IMR-90 (cell line): ENCODE data around the gene CPEB3. TPM values are rescaled to one million over a fixed set of nuclear protein-coding genes. Genes with fewer than 3 reads are reported as not detected.

Experiments used
- ATAC-seq: fragments of 200-7000 bp; cut with Tn5 transposase; 2 replicates; pipeline ENCODE4 v1.9.1; 2020; ENCODE audit warnings: low read depth, mild to moderate bottlenecking, moderate library complexity
- BruUV-seq: library from RNA; stranded (reverse); fragments of 400-500 nt; replicated peaks from 2 replicates; lab custom pipeline; 2021; lab: Mats Ljungman, UMichigan
- CTCF ChIA-PET: fragments of 300-600 bp; formaldehyde crosslinking; extraction: SDS; loops from one replicate; lab custom pipeline; 2021; ENCODE audit warnings: antibody characterized with exemption; lab: Yijun Ruan, JAX
- POLR2A ChIA-PET: fragments of 300-600 bp; sonication (Branson Sonifier 250); formaldehyde crosslinking; loops from one replicate; lab custom pipeline; 2022; ENCODE audit warnings: antibody characterized with exemption; ENCODE audit not compliant: unreplicated experiment; lab: Charles Lee
- DNase-seq: peaks from one replicate; pipeline ENCODE4 v3.0.0; 2013
- H2AFZ ChIP-seq: replicated peaks from 2 replicates; pipeline ENCODE3; 2013; ENCODE audit warnings: low read length, mild to moderate bottlenecking; ENCODE audit not compliant: poor library complexity
- H2AK5ac ChIP-seq: 2 replicates; pipeline ENCODE4 v1.6.1; 2013; ENCODE audit warnings: low read depth, low read length, inconsistent platforms
- H2AK9ac ChIP-seq: replicated peaks from 2 replicates; pipeline ENCODE3; 2013; ENCODE audit warnings: mild to moderate bottlenecking, low read depth, low read length, moderate library complexity; ENCODE audit not compliant: poor library complexity
- H2BK120ac ChIP-seq: 2 replicates; pipeline ENCODE4 v1.6.1; 2013; ENCODE audit warnings: low read depth, low read length, inconsistent platforms
- H2BK15ac ChIP-seq: 3 replicates; pipeline ENCODE4 v1.6.1; 2013; ENCODE audit warnings: low read depth, low read length, inconsistent platforms
- H2BK20ac ChIP-seq: 2 replicates; pipeline ENCODE4 v1.6.1; 2013; ENCODE audit warnings: low read depth, mild to moderate bottlenecking, inconsistent platforms, low read length, moderate library complexity
- H2BK5ac ChIP-seq: 2 replicates; pipeline ENCODE4 v1.6.1; 2013; ENCODE audit warnings: mild to moderate bottlenecking, low read depth, low read length, inconsistent platforms; ENCODE audit not compliant: poor library complexity, severe bottlenecking
- H3K14ac ChIP-seq: replicated peaks from 2 replicates; pipeline ENCODE4 v1.6.1; 2013; ENCODE audit warnings: low read depth, low read length, inconsistent platforms
- H3K18ac ChIP-seq: 2 replicates; pipeline ENCODE4 v1.6.1; 2013; ENCODE audit warnings: low read depth, low read length, control low read depth
- H3K23ac ChIP-seq: 2 replicates; pipeline ENCODE4 v1.6.1; 2013; ENCODE audit warnings: low read depth, low read length, inconsistent platforms
- H3K27ac ChIP-seq: 2 replicates; pipeline ENCODE4 v1.5.1; 2013; ENCODE audit warnings: mild to moderate bottlenecking, control low read depth, low read length; ENCODE audit not compliant: insufficient read depth
- H3K27me3 ChIP-seq: 2 replicates; pipeline ENCODE4 v1.6.1; 2013; ENCODE audit warnings: low read length; ENCODE audit not compliant: control insufficient read depth, insufficient read depth
- H3K36me3 ChIP-seq: 2 replicates; pipeline ENCODE4 v1.6.1; 2013; ENCODE audit warnings: low read length, mixed read lengths; ENCODE audit not compliant: control insufficient read depth, insufficient read depth
- H3K4ac ChIP-seq: 2 replicates; pipeline ENCODE4 v1.6.1; 2013; ENCODE audit warnings: low read depth, low read length, inconsistent platforms
- H3K4me1 ChIP-seq: 2 replicates; pipeline ENCODE4 v1.6.1; 2013; ENCODE audit warnings: low read length, mixed read lengths; ENCODE audit not compliant: control insufficient read depth, insufficient read depth
- H3K4me2 ChIP-seq: 2 replicates; pipeline ENCODE4 v1.6.1; 2013; ENCODE audit warnings: low read depth, mild to moderate bottlenecking, control low read depth, low read length, moderate library complexity
- H3K4me3 ChIP-seq: 2 replicates; pipeline ENCODE4 v1.5.1; 2013; ENCODE audit warnings: low read depth, mild to moderate bottlenecking, control low read depth, low read length, moderate library complexity; ENCODE audit not compliant: insufficient read depth
- H3K56ac ChIP-seq: 2 replicates; pipeline ENCODE4 v1.6.1; 2013; ENCODE audit warnings: low read length, inconsistent platforms; ENCODE audit not compliant: insufficient read depth; ENCODE audit errors: extremely low read depth
- H3K79me1 ChIP-seq, 2 experiments: 2 replicates each; pipeline ENCODE4 v1.6.1; 2013; ENCODE audit warnings: low read length in 2 of 2, inconsistent platforms in 1 of 2, low read depth in 1 of 2
- H3K9ac ChIP-seq: 2 replicates; pipeline ENCODE4 v1.6.1; 2013; ENCODE audit warnings: low read depth, low read length, control low read depth
- H3K9me1 ChIP-seq: 2 replicates; pipeline ENCODE4 v1.6.1; 2013; ENCODE audit warnings: low read length, inconsistent platforms; ENCODE audit not compliant: insufficient read depth
- H3K9me3 ChIP-seq: 2 replicates; pipeline ENCODE4 v1.6.1; 2013; ENCODE audit warnings: low read length; ENCODE audit not compliant: control insufficient read depth, insufficient read depth
- H4K20me1 ChIP-seq: 2 replicates; pipeline ENCODE4 v1.6.1; 2013; ENCODE audit warnings: low read length, inconsistent platforms; ENCODE audit not compliant: insufficient read depth
- H4K5ac ChIP-seq: 2 replicates; pipeline ENCODE4 v1.6.1; 2013; ENCODE audit warnings: mild to moderate bottlenecking, low read depth, low read length, control low read depth
- H4K8ac ChIP-seq, 2 experiments: 2 replicates each; pipeline ENCODE4 v1.6.1; 2013; ENCODE audit warnings: low read depth in 2 of 2, low read length in 2 of 2, control low read depth in 1 of 2, inconsistent platforms in 1 of 2
- H4K91ac ChIP-seq: 2 replicates; pipeline ENCODE4 v1.6.1; 2013; ENCODE audit warnings: low read depth, low read length, inconsistent platforms; ENCODE audit not compliant: insufficient read depth
- BHLHE40 ChIP-seq: fragments of 150-350 bp; IDR thresholded peaks from 2 replicates; pipeline ENCODE4 v1.6.1; 2016; ENCODE audit warnings: mild to moderate bottlenecking, low read depth, low read length
- CEBPB ChIP-seq: IDR thresholded peaks from 2 replicates; pipeline ENCODE4 v1.6.1; 2012; ENCODE audit warnings: low read depth, low read length, improper control_type of control experiment
- CHD1 ChIP-seq: IDR thresholded peaks from 2 replicates; pipeline ENCODE4 v1.6.1; 2012; ENCODE audit warnings: low read depth, low read length, improper control_type of control experiment
- ELK1 ChIP-seq: fragments of 150-350 bp; IDR thresholded peaks from 2 replicates; pipeline ENCODE4 v1.6.1; 2016; ENCODE audit warnings: low read depth, mild to moderate bottlenecking, low read length, moderate library complexity, borderline replicate concordance
- FOS ChIP-seq: fragments of 150-350 bp; IDR thresholded peaks from 2 replicates; pipeline ENCODE4 v1.6.1; 2016; ENCODE audit warnings: low read depth, low read length
- MAFK ChIP-seq: IDR thresholded peaks from 2 replicates; pipeline ENCODE4 v1.6.1; 2012; ENCODE audit warnings: low read depth, low read length, improper control_type of control experiment
- MAZ ChIP-seq: IDR thresholded peaks from 2 replicates; pipeline ENCODE4 v1.6.1; 2012; ENCODE audit warnings: low read depth, mild to moderate bottlenecking, low read length, improper control_type of control experiment, moderate library complexity, borderline replicate concordance
- MXI1 ChIP-seq: IDR thresholded peaks from 2 replicates; pipeline ENCODE4 v1.6.1; 2012; ENCODE audit warnings: low read depth, mild to moderate bottlenecking, low read length, moderate library complexity, borderline replicate concordance
- NFE2L2 ChIP-seq: fragments of 150-350 bp; IDR thresholded peaks from 2 replicates; pipeline ENCODE4 v1.6.1; 2016; ENCODE audit warnings: low read depth, mild to moderate bottlenecking, low read length
- POLR2A ChIP-seq: IDR thresholded peaks from 2 replicates; pipeline ENCODE4 v1.6.1; 2012; ENCODE audit warnings: mild to moderate bottlenecking, low read depth, low read length
- RAD21 ChIP-seq: IDR thresholded peaks from 2 replicates; pipeline ENCODE4 v1.6.1; 2012; ENCODE audit warnings: low read length, improper control_type of control experiment
- RCOR1 ChIP-seq: IDR thresholded peaks from 2 replicates; pipeline ENCODE4 v1.6.1; 2012; ENCODE audit warnings: mild to moderate bottlenecking, low read length, improper control_type of control experiment; ENCODE audit not compliant: insufficient replicate concordance
- RFX5 ChIP-seq: IDR thresholded peaks from 2 replicates; pipeline ENCODE4 v1.8.0; 2012; ENCODE audit warnings: low read depth, mild to moderate bottlenecking, low read length, moderate library complexity
- SMC3 ChIP-seq: fragments of 150-350 bp; IDR thresholded peaks from 2 replicates; pipeline ENCODE4 v1.6.1; 2016; ENCODE audit warnings: low read depth, mild to moderate bottlenecking, antibody characterized with exemption, low read length, moderate library complexity
- dilution Hi-C: fragments of 300-500 bp; cut with HindIII; formaldehyde crosslinking; loops from one replicate; pipeline ENCODE4 v1.14.3; 2018; ENCODE audit warnings: low sequenced_read_pairs; ENCODE audit not compliant: unreplicated experiment
- in situ Hi-C: fragments of 300-500 bp; cut with MboI; formaldehyde crosslinking; loops from 3 replicates; pipeline ENCODE4 v1.14.3; 2019; ENCODE audit warnings: low sequenced_read_pairs, inconsistent platforms, mixed read lengths
- intact Hi-C: fragments of 100-400 bp; cut with micrococcal nuclease; formaldehyde crosslinking; loops from 2 replicates; pipeline ENCODE4 v1.10.0; 2022
- polyA plus RNA-seq, 3 experiments: library from polyadenylated mRNA; depleted of rRNA; stranded (reverse); fragments of >200 nt; gene quantifications; 2 replicates each; pipeline ENCODE4 v1.2.3, GENCODE V29; 2012; ENCODE audit warnings: low replicate concordance in 1 of 3
- total RNA-seq: library from RNA; depleted of rRNA; stranded (reverse); fragments of >200 nt; gene quantifications from 2 replicates; pipeline ENCODE4 v1.2.3, GENCODE V29; 2012
- TF ChIP-seq, protein P1 (sequence below): conservative IDR thresholded peaks from 2 replicates; pipeline ENCODE4 v1.5.1; 2012; ENCODE audit warnings: mild to moderate bottlenecking, low read depth, low read length, improper control_type of control experiment
- TF ChIP-seq, protein P2 (sequence below): fragments of 150-350 bp; IDR thresholded peaks from 2 replicates; pipeline ENCODE4 v1.6.1; 2017; ENCODE audit warnings: mild to moderate bottlenecking, antibody characterized with exemption, low read length, low read depth

CPEB3 gene
- total and polyA plus RNA-seq, 2 of the 4 experiments (the other 2 are of a cell fraction), result 0.18 to 0.36 TPM

DNA sequence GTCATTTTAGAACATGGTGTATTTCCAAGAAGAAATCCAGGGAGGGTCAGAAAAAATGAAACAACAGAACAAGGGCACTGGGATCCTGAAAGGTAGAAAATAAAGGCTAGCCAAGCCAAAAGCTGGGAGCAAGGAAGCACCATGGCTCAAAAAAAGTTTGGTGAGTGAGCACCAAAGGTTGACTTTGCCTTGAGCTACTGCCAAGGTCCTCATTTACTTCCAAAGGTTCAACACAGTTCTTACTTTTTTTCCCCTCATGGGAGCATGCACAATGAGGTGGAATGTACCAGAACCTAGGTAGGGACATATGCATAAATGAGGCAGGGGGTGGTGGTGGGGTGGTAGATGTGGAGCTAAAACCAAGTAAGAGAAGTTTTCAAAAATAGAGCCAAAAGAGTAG, 182.8 kb downstream of the CPEB3 start:
- no peak overlapping the region for H2AK5ac ChIP-seq
- no peak overlapping the region for H3K4me3 ChIP-seq
- H3K18ac ChIP-seq, result no peak overlapping the region
- H3K4me1 ChIP-seq, result peaks cover 4% of the 10 kb centered on the region
- dilution Hi-C loops (no loop called here), in situ Hi-C loops (no loop called here), intact Hi-C loops (no loop called here)
- ChIA-PET CTCF (no interaction called here), POLR2A (no interaction called here)
- H3K14ac ChIP-seq, result no peak overlapping the region
- H2BK120ac ChIP-seq, result no peak overlapping the region
- peaks cover 3% of the 10 kb centered on the region for H3K9me1 ChIP-seq
- H2BK5ac ChIP-seq, result no peak overlapping the region
- DNase-seq (no peak), ATAC-seq (no peak)
- no peak overlapping the region for H3K27ac ChIP-seq
- no peaks in the 10 kb centered on the region for H3K79me1 ChIP-seq
- no peak overlapping the region for H4K8ac ChIP-seq
- no TSS peak for BruUV-seq
- H3K9me3 ChIP-seq, result no peaks in the 10 kb centered on the region
- no peak overlapping the region for H3K9ac ChIP-seq
- no peaks in the 10 kb centered on the region for H3K36me3 ChIP-seq
- no peak overlapping the region for H2BK15ac ChIP-seq
- no peak overlapping the region for H2AK9ac ChIP-seq
- no peak overlapping the region for H3K4ac ChIP-seq
- no peak overlapping the region for H3K23ac ChIP-seq
- H2BK20ac ChIP-seq, result no peak overlapping the region
- no peak overlapping the region for H2AFZ ChIP-seq
- TF ChIP-seq RCOR1 (no peak), BHLHE40 (no peak), FOS (no peak), RAD21 (no peak), RFX5 (no peak), POLR2A (no peak), NFE2L2 (no peak), MXI1 (no peak), MAFK (no peak), MAZ (no peak), ELK1 (no peak), CHD1 (no peak), SMC3 (no peak), CEBPB (no peak)
- TF ChIP-seq, protein P1, sequence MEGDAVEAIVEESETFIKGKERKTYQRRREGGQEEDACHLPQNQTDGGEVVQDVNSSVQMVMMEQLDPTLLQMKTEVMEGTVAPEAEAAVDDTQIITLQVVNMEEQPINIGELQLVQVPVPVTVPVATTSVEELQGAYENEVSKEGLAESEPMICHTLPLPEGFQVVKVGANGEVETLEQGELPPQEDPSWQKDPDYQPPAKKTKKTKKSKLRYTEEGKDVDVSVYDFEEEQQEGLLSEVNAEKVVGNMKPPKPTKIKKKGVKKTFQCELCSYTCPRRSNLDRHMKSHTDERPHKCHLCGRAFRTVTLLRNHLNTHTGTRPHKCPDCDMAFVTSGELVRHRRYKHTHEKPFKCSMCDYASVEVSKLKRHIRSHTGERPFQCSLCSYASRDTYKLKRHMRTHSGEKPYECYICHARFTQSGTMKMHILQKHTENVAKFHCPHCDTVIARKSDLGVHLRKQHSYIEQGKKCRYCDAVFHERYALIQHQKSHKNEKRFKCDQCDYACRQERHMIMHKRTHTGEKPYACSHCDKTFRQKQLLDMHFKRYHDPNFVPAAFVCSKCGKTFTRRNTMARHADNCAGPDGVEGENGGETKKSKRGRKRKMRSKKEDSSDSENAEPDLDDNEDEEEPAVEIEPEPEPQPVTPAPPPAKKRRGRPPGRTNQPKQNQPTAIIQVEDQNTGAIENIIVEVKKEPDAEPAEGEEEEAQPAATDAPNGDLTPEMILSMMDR, result no peak
- TF ChIP-seq, protein P2, sequence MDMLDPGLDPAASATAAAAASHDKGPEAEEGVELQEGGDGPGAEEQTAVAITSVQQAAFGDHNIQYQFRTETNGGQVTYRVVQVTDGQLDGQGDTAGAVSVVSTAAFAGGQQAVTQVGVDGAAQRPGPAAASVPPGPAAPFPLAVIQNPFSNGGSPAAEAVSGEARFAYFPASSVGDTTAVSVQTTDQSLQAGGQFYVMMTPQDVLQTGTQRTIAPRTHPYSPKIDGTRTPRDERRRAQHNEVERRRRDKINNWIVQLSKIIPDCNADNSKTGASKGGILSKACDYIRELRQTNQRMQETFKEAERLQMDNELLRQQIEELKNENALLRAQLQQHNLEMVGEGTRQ, result no peak
- no peak overlapping the region for H3K4me2 ChIP-seq
- H4K20me1 ChIP-seq, result no peaks in the 10 kb centered on the region; the same call in 1 of the 2 replicates
- no peak overlapping the region for H4K91ac ChIP-seq
- no peaks in the 10 kb centered on the region for H3K27me3 ChIP-seq
- H4K5ac ChIP-seq, result no peak overlapping the region
- H3K56ac ChIP-seq, result no peak overlapping the region
